Kidney glomerular epithelial cell (primary cell): ENCODE data around the gene PPFIBP2.
A peak's percentile ranks its signal among the peaks of the same experiment; 100 is the strongest.

Source experiments
- DNase-seq: peaks from one replicate; lab custom pipeline; 2025; lab: John Stamatoyannopoulos, UW

Gene PPFIBP2

DNA sequence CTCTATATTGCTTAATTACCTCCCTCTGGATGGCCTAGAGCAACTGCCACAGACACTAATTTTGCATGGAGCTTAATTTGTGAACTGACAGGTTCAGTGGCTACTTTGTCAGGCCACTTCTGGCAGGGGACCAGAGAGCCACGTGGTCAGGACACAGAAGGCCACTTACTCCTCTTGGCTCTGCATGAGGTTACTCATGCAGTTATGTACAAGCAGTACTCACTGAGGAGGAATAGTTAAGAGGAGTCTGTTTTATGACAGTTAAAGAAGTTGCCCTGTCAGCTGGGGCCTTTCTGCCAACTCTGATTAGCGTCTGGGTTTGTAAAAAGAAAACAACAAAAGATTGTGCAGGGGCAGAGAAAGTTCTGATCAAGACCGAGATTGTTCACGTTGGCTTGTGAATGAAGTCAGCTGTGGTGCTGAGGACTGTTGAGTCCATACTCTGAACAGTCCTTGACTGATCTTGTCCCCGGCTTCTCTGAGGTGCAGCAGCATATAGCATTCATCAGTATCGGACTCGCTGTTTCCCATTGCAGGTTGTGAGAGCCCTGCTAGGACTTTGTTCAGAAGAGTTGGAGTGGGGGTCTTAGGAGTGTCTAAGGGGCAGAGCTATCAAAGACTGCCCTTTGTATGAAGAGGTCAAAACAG is 41.4 kb downstream of the PPFIBP2 start:
- DNase-seq = no peak

- no peak for DNase-seq
Observed at GRCh38 chr11:7558046-7558445, 44.2 kb downstream of the PPFIBP2 start.

DNA sequence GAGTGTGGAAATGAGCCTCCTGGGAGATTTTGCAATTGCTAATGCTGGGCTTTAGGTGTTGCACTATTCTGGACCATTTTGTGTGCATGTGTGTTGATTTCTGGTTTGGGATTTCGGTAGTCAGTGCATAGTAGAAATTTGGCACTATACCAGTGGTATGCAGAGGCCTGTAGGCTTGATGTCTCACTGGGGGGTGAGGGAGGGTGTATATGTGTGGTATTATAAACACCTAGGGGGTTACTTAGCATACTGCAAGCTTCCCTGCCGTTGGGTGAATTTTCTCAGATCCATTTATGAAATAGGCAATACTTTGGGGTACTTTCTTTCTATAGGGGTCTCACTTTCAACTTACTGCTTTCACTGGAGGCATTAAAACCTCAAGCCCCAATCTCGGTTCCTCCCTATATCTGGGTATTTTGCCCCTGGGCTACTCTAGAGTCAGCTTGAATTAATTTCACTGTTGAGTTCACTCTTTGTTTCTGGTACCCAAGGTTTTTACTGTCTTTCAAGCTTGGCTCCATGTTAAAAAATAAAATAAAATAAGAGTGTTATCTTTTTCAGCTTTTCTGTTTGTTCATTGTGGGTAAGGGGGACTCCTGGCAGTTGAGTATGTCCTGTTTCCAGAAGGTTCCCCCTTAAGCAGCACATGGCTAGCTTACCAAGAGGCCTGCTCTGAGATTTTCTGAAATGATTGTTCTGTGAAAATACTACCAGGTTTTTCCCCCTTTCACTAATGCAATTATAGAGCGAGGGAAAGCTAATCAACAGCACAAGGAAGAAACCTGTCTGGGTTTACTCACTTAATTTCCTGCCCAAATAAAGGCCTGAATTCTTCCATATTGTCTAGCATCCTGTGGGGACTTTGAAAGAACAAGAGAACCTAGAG is 45.8 kb downstream of the PPFIBP2 start:
- DNase-seq = no peak

DNA sequence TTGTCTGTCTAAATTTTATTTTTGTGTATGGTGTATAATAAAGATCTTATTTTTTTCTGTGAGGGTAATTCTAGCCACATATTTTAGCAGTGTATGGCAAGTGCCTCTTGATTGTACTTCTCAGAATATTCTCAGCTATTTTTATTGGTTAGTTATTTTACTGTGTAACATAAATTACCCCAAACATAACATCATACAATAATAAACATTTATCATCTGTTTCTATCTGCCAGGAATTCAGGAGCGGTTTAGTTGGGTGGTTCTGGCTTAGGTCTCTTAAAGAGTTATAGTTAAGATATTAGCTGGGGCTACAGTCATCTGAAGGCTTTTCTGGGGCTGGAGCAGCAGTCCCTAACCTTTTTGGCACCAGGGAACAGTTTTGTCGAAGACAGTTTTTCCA is 47.8 kb downstream of the PPFIBP2 start:
- DNase-seq = no peak

DNA sequence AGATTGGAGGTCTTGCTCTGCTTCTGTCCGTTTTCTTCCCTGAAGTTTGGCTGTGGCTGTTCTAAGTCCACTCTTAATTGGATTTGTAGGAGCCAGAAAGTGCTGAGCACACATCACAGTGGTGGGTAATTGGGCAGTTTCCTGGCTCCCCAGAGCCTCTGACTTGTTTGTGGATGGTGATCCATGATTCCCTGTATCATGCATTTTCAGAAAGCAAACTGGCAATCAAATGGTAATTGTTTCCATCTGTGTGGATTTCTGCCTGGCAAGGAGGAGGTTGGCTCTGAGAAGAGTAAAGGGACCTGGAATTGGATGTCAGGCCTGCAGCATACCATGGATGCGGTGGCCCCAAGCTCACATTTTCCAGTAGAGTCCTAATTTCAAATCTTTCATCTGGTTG is 49.5 kb downstream of the PPFIBP2 start:
- DNase-seq = no peak

GRCh38 chr11:7564803-7565202 is 51.0 kb downstream of the PPFIBP2 start:
- no peak for DNase-seq

GRCh38 chr11:7567311-7567710 is 53.5 kb downstream of the PPFIBP2 start:
- no peak for DNase-seq

- DNase-seq = no peak
Observed at GRCh38 chr11:7569044-7569443, 55.2 kb downstream of the PPFIBP2 start.

DNA sequence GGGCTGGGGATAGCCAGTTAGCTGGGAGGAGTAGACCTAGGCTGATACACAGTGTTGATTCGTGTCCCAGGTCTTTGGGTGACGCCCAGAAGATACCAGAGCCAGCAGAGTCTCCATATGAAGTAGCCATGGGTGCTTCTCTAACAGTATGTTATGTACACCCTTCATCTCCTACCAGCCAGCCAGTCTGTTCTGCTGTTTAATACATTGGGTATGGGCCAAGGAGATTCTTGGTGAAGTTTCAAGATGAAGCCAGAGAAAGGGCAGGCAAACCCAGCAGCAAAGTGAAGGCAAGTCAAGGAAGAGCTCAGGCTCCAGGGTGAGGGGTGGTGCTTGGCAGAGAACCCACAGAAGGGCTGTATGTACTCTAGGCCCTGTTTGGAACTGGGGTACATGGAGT is 56.4 kb downstream of the PPFIBP2 start:
- no peak for DNase-seq

DNA sequence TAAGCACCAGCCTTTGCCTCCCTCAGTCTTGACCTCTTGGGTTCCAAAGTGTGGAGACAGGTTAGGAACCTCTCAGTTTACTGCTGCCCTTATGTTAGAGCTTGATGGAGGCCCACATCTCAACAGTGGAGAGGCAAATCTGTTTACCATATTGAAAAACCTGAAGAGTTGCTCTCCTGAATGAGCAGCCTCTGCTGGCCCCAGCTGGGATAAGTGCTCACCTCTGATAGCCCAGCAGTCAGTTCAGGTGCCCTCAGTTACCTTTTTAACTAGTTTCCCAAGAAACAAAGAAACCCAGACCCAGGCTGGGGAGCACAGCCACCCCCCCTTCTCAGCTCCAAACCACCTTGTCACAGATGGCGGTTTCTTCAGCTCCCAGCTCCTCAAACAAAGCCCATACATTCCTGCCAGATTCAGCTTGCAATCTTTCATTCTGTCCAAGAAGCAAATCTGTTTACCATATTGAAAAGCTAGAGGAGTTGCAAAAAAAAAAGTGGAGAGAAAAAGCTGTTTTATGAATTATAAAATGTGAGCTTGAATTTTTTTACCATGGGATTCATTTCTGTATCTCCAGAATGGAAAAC is 57.2 kb downstream of the PPFIBP2 start:
- DNase-seq = no peak

- peak; percentile 65 for DNase-seq
Observed at GRCh38 chr11:7571640-7572000, 57.8 kb downstream of the PPFIBP2 start.

DNA sequence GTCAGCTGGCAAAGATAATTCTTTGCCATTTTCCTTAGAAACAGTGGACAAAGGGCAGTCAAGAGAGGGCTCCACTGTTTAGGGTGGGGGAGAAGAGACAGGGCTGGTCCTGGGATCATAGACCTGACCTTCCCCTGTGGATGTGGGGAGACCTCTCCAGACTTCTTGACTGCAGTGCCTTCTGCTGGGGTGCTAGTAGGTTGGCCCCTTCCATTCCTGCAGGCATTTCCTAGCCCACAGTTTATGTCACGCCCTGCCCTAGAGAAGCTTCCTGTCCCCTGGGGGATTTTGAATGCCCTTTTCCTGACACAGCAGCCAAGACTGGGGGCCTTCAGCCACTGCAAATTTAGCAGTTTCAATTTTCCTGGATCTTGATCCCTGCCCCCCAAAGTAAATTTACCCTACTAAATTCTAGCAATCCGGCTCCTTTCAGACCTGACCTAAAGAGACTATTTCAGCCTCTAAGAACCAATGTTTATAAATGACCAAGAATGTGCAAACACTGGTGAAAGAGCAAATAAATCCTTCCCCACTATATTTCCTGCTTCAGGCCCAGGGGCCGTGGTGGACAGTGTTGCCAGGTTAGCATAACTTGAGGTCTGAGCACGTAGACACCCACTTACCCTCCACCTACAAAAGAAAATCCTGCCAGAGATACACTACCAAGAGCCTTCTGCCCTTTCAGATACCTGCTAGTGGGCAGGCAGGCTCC is 58.4 kb downstream of the PPFIBP2 start:
- no peak for DNase-seq

DNA sequence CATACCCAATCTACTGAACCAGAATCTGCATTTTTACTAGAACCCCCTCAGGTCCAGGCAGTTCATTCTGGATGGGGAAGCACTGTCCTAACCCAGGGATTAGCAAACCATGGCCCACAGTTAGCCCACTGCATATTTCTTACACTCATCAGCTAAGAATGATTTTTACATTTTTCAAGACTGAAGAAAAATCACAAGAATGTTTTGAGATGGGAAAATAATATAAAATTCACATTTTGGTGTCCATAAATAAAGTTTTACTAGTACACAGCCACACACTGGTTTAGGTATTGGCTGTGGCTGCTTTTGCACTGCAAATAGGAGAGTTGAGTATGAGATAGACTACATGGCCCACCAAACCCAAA is 59.4 kb downstream of the PPFIBP2 start:
- DNase-seq = no peak

- DNase-seq = no peak
Observed at GRCh38 chr11:7573558-7574296, 59.9 kb downstream of the PPFIBP2 start.

DNA sequence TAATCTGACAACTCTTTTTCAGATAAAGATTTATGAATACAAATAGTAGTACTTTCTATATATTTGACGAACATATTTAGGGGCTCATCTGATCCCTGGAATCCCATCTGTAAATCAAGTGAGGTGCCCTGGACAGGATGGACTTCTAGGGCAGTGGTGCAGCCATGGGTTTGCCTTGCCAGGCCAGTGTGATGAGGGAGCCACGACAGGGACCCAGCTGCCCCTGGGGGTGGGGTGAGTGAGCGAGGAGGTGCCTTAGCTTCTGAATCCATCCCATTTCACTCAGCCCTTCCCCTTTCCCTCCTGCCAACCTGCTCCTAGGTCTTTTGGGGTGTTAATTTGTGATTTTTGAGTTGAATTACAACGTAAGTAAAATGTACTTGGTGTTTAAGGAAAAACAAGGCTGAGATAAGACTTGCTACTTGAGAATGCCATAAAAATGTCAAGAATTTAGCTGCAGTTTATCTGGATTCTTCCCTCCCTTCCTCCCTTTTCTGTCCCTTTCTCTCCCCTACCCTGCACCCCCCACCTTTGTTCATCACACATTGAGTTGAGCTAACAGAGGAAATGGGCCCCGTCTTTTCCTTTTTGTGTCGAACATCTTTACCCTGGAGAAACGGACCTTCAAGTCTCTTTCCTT is 60.8 kb downstream of the PPFIBP2 start:
- DNase-seq = no peak

DNA sequence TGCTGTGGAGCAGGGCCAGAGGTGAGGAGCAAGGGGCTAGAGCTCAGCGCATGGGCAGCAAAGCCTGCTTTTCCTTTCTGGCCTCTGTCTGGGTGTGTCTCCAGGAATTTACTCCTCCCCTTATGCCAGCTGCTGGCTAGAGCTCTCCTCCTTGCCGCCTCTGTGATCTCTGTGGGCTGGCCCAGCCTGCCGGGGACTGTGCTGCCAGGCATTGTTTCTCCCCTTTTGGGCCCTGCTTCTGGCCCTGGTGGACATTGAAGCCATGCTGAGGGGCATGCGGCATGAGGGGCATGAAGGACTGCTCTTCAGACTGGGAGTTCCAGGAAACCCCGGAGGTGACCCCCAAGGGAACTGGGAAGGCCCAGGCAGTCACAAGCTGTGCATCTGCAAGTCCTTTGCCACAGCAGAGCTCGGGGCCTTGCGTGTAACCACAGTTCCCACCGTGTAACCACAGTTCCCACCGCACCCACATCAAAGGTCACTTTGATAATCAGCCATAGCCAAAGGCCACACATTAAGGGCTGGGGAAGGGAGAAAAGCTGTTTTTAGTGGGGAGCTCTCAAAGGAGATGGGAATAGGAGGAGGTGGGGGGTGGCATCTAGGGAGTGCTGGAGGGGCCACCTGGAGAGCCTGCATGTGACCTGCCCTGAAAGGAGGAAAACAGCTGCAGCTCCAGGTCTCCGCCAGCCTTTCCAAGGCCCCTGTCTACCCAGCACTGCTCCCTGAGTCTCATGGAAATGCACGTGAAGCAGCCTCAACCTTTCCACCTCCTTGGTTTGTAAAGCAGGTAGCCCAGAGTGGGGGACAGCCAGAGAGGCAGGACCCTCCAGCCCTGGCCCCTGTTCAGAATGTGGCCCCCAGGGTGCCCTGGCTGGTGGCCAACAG is 62.3 kb downstream of the PPFIBP2 start:
- DNase-seq = peak; percentile 34

DNA sequence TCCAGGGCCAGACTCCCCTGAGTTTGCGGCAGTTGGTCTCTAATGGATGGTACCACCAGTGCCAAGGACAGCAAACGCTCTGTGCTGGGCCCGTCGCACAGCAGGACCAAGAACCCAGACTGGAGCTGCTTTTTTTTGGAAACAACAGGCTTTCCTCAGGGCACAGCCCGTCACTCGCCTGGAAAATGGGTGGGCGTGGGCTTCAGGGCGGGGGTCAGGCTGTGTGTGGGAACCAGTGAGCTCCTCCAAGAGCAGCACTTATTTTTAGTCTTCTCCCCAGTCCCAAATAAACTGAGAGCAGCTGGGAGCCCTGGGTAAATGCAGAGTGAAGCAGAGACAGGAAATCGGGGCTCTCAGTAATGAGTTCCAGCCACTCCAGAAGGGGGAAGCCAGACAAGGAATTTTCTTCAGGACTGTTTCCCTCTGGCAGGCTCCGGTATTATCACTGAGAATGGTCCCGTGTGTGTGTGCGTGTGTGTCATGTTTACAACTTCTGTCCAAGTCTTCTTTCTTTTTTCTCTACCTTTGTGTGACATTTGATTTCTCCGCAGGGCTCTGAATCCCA is 63.0 kb downstream of the PPFIBP2 start:
- no peak for DNase-seq

GRCh38 chr11:7577291-7578190 is 63.7 kb downstream of the PPFIBP2 start:
- DNase-seq = peak; percentile 9
